HCT116 (cell line): ENCODE results near the gene OR51E1. TPM values are rescaled to one million over a fixed set of nuclear protein-coding genes. Genes with fewer than 3 reads are reported as not detected.

Experiments used
- ATAC-seq: fragments of 200-7000 bp; cut with Tn5 transposase; 2 replicates; pipeline ENCODE4 v1.9.1; 2020; ENCODE audit warnings: mild to moderate bottlenecking, moderate library complexity
- BruUV-seq: library from RNA; stranded (reverse); fragments of 400-500 nt; replicated peaks from 2 replicates; lab custom pipeline; 2021; lab: Mats Ljungman, UMichigan
- CTCF ChIA-PET: fragments of 300-600 bp; sonication (Branson Sonifier 250); formaldehyde crosslinking; loops from one replicate; lab custom pipeline; 2021; ENCODE audit warnings: antibody characterized with exemption; lab: Charles Lee
- POLR2A ChIA-PET: fragments of 300-600, 350-600 bp; sonication (Branson Sonifier 250); formaldehyde crosslinking; loops from one replicate; lab custom pipeline; 2021; ENCODE audit warnings: antibody characterized with exemption; lab: Charles Lee
- RAD21 ChIA-PET, 2 experiments: fragments of 300-600 bp; sonication (Branson Sonifier 250); formaldehyde crosslinking; loops; one replicate each; lab custom pipeline; 2023; ENCODE audit warnings: low total read pairs in 2 of 2; ENCODE audit not compliant: uncharacterized antibody in 2 of 2, unreplicated experiment in 2 of 2, low non-redundant PET in 1 of 2; lab: Charles Lee
- DNase-seq: peaks from one replicate; pipeline ENCODE4 v3.0.0-alpha.2; 2010; ENCODE audit warnings: low read depth, low spot score
- H2AFZ ChIP-seq: fragments of 200-600 bp; shearing (Covaris generic), sonication (generic); 2 replicates; pipeline ENCODE4 v1.6.1; 2017; ENCODE audit warnings: low read depth, mixed run types, mixed read lengths, antibody characterized with exemption, low read length; ENCODE audit not compliant: poor library complexity, severe bottlenecking
- H3K27ac ChIP-seq: 2 replicates; pipeline ENCODE4 v1.5.1; 2012; ENCODE audit warnings: low read depth, low read length
- H3K27me3 ChIP-seq: fragments of 200-600 bp; sonication (generic); 2 replicates; pipeline ENCODE4 v1.6.1; 2016; ENCODE audit warnings: mixed run types, low read length, mixed read lengths; ENCODE audit not compliant: insufficient read depth
- H3K36me3 ChIP-seq, 2 experiments: fragments of 200-500 bp in 1 of 2; fragments of 200-600 bp in 1 of 2; sonication (Bioruptor generic) in 1 of 2; sonication (generic) in 1 of 2; 2 replicates each; pipeline versions ENCODE4 v1.5.1 to v1.6.1; 2014 to 2016; ENCODE audit warnings: low read length in 2 of 2, inconsistent platforms in 1 of 2, mixed read lengths in 1 of 2, mixed run types in 1 of 2; ENCODE audit not compliant: insufficient read depth in 2 of 2, control insufficient read depth in 1 of 2
- H3K4me1 ChIP-seq, 2 experiments: fragments of 200-600 bp in 1 of 2; sonication (generic) in 1 of 2; 2 replicates each; pipeline versions ENCODE4 v1.5.1 to v1.6.1; 2012 to 2017; ENCODE audit warnings: low read length in 2 of 2, inconsistent platforms in 1 of 2, mild to moderate bottlenecking in 1 of 2, mixed read lengths in 1 of 2, mixed run types in 1 of 2, moderate library complexity in 1 of 2; ENCODE audit not compliant: insufficient read depth in 2 of 2, control insufficient read depth in 1 of 2
- H3K4me2 ChIP-seq: fragments of 200-600 bp; sonication (generic); 2 replicates; pipeline ENCODE4 v1.6.1; 2017; ENCODE audit warnings: mixed run types, low read length, mixed read lengths
- H3K4me3 ChIP-seq, 2 experiments: fragments of 200-600 bp in 1 of 2; sonication (generic) in 1 of 2; replicated peaks in 1 of 2; 2 replicates each; pipeline ENCODE4 v1.5.1; 2011 to 2016; ENCODE audit warnings: low read length in 2 of 2, control low read depth in 1 of 2, low read depth in 1 of 2, mild to moderate bottlenecking in 1 of 2, mixed read lengths in 1 of 2, mixed run types in 1 of 2
- H3K79me2 ChIP-seq: fragments of 200-600 bp; sonication (generic); 2 replicates; pipeline ENCODE4 v1.6.1; 2017; ENCODE audit warnings: mild to moderate bottlenecking, mixed run types, low read length, moderate library complexity, mixed read lengths; ENCODE audit not compliant: insufficient read depth
- H3K9ac ChIP-seq: fragments of 200-600 bp; sonication (generic); 2 replicates; pipeline ENCODE4 v1.6.1; 2016; ENCODE audit warnings: low read length, mixed read lengths
- H3K9me2 ChIP-seq: fragments of 200-600 bp; sonication (generic), shearing (Covaris generic); 2 replicates; pipeline ENCODE4 v1.6.1; 2017; ENCODE audit warnings: mixed run types, mild to moderate bottlenecking, moderate library complexity; ENCODE audit not compliant: insufficient read depth
- H3K9me3 ChIP-seq, 2 experiments: fragments of 200-500 bp in 1 of 2; fragments of 200-600 bp in 1 of 2; sonication (Bioruptor generic) in 1 of 2; sonication (generic) in 1 of 2; 2 replicates each; pipeline ENCODE4 v1.6.1; 2014 to 2017; ENCODE audit warnings: low read length in 2 of 2, mixed read lengths in 2 of 2, inconsistent platforms in 1 of 2, low read depth in 1 of 2, mild to moderate bottlenecking in 1 of 2, mixed run types in 1 of 2, moderate library complexity in 1 of 2; ENCODE audit not compliant: control insufficient read depth in 1 of 2, insufficient read depth in 1 of 2
- H4K20me1 ChIP-seq: fragments of 200-600 bp; sonication (generic), shearing (Covaris generic); 2 replicates; pipeline ENCODE4 v1.6.1; 2017; ENCODE audit warnings: mixed run types, mild to moderate bottlenecking, moderate library complexity; ENCODE audit not compliant: insufficient read depth
- CBX3 ChIP-seq: IDR thresholded peaks from 2 replicates; pipeline ENCODE4 v1.6.1; 2012; ENCODE audit warnings: low read depth
- CEBPB ChIP-seq: IDR thresholded peaks from 2 replicates; pipeline ENCODE4 v1.6.1; 2012; ENCODE audit warnings: low read depth
- ELF1 ChIP-seq: IDR thresholded peaks from 2 replicates; pipeline ENCODE4 v1.6.1; 2012; ENCODE audit warnings: low read depth, borderline replicate concordance
- EZH2 ChIP-seq: fragments of 200-600 bp; sonication (generic); IDR thresholded peaks from 2 replicates; pipeline ENCODE4 v1.6.1; 2017; ENCODE audit warnings: antibody characterized with exemption, mixed run types
- EZH2phosphoT487 ChIP-seq: fragments of 200-600 bp; IDR thresholded peaks from 2 replicates; pipeline ENCODE4 v1.6.1; 2018; ENCODE audit warnings: antibody characterized with exemption, borderline replicate concordance
- FOSL1 ChIP-seq: IDR thresholded peaks from 2 replicates; pipeline ENCODE4 v1.6.1; 2012; ENCODE audit warnings: low read depth
- JUND ChIP-seq: IDR thresholded peaks from 2 replicates; pipeline ENCODE4 v1.6.1; 2012
- POLR2A ChIP-seq: IDR thresholded peaks from 2 replicates; pipeline ENCODE4 v1.7.0; 2011; ENCODE audit warnings: borderline replicate concordance; ENCODE audit not compliant: insufficient read depth, insufficient read length; ENCODE audit errors: extremely low read depth
- POLR2AphosphoS5 ChIP-seq: IDR thresholded peaks from 2 replicates; pipeline ENCODE4 v1.6.1; 2011; ENCODE audit warnings: mild to moderate bottlenecking, low read depth, low read length, moderate library complexity
- SP1 ChIP-seq: IDR thresholded peaks from 2 replicates; pipeline ENCODE4 v1.6.1; 2012; ENCODE audit warnings: low read depth
- SRF ChIP-seq: IDR thresholded peaks from 2 replicates; pipeline ENCODE4 v1.6.1; 2012; ENCODE audit warnings: low read depth
- TCF7L2 ChIP-seq: IDR thresholded peaks from 2 replicates; pipeline ENCODE4 v1.7.0; 2011; ENCODE audit warnings: borderline replicate concordance, inconsistent platforms; ENCODE audit not compliant: insufficient read depth, insufficient read length; ENCODE audit errors: extremely low read depth
- YY1 ChIP-seq: IDR thresholded peaks from 2 replicates; pipeline ENCODE4 v1.6.1; 2011; ENCODE audit warnings: low read length, low read depth, moderate library complexity, mild to moderate bottlenecking; ENCODE audit not compliant: insufficient replicate concordance; ENCODE audit errors: extremely low read depth
- ZFX ChIP-seq: fragments of 450-650 bp; IDR thresholded peaks from 2 replicates; pipeline ENCODE4 v1.6.1; 2017
- ZNF274 ChIP-seq: fragments of 200-500 bp; sonication (Bioruptor generic); IDR thresholded peaks from 2 replicates; pipeline ENCODE4 v1.6.1; 2014; ENCODE audit warnings: mild to moderate bottlenecking, low read depth, low read length, inconsistent platforms
- intact Hi-C: fragments of 100-400 bp; cut with micrococcal nuclease; formaldehyde crosslinking; loops from 2 replicates; pipeline ENCODE4 v1.10.0; 2022
- total RNA-seq: library from RNA; stranded (reverse); gene quantifications from one replicate; pipeline ENCODE4 v1.2.1, GENCODE V29; 2021; ENCODE audit not compliant: unreplicated experiment
- TF ChIP-seq, protein P1 (sequence below): IDR thresholded peaks from 2 replicates; pipeline ENCODE4 v1.6.1; 2012; ENCODE audit warnings: low read depth
- TF ChIP-seq, protein P2 (sequence below): IDR thresholded peaks from 2 replicates; pipeline ENCODE4 v1.6.1; 2012
- TF ChIP-seq, protein P3 (sequence below), 3 experiments: fragments of 200-600 bp in 1 of 3; sonication (generic) in 1 of 3; IDR thresholded peaks in 2 of 3; conservative IDR thresholded peaks in 1 of 3; 2 replicates each; pipeline ENCODE4 v1.5.1; 2012 to 2017; ENCODE audit warnings: low read depth in 2 of 3, low read length in 2 of 3, antibody characterized with exemption in 1 of 3, borderline replicate concordance in 1 of 3, control low read depth in 1 of 3, mild to moderate bottlenecking in 1 of 3, mixed read lengths in 1 of 3, mixed run types in 1 of 3, moderate library complexity in 1 of 3; ENCODE audit not compliant: insufficient read depth in 1 of 3
- TF ChIP-seq, protein P4 (sequence below): IDR thresholded peaks from 2 replicates; pipeline ENCODE4 v1.6.1; 2012

OR51E1 gene
- total RNA-seq, 1 experiment from 2014 or later = not detected

DNA sequence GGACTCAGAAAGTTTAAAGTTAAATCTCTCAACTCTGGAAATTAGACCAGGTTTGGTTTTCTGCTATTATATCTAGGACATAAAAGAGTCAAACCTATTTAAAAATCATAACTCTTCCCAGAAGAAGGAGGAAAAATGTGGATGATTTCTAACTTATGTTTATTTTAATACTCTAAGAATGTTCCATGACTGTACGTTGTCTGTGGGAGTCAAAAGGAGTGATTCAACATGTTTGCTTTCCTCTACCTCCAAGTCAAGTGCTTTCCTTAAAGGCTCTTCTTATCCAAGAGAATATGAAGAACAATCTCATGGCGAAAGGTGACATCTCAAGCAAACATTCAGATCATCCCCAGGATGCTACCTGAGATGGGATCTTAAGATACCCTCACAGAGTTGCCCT lies 21.6 kb downstream of the OR51E1 start (continued):
- TF ChIP-seq, protein P1, sequence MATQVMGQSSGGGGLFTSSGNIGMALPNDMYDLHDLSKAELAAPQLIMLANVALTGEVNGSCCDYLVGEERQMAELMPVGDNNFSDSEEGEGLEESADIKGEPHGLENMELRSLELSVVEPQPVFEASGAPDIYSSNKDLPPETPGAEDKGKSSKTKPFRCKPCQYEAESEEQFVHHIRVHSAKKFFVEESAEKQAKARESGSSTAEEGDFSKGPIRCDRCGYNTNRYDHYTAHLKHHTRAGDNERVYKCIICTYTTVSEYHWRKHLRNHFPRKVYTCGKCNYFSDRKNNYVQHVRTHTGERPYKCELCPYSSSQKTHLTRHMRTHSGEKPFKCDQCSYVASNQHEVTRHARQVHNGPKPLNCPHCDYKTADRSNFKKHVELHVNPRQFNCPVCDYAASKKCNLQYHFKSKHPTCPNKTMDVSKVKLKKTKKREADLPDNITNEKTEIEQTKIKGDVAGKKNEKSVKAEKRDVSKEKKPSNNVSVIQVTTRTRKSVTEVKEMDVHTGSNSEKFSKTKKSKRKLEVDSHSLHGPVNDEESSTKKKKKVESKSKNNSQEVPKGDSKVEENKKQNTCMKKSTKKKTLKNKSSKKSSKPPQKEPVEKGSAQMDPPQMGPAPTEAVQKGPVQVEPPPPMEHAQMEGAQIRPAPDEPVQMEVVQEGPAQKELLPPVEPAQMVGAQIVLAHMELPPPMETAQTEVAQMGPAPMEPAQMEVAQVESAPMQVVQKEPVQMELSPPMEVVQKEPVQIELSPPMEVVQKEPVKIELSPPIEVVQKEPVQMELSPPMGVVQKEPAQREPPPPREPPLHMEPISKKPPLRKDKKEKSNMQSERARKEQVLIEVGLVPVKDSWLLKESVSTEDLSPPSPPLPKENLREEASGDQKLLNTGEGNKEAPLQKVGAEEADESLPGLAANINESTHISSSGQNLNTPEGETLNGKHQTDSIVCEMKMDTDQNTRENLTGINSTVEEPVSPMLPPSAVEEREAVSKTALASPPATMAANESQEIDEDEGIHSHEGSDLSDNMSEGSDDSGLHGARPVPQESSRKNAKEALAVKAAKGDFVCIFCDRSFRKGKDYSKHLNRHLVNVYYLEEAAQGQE = no peak
- TF ChIP-seq, protein P2, sequence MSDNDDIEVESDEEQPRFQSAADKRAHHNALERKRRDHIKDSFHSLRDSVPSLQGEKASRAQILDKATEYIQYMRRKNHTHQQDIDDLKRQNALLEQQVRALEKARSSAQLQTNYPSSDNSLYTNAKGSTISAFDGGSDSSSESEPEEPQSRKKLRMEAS = no peak
- no peak for TF ChIP-seq EZH2

DNA sequence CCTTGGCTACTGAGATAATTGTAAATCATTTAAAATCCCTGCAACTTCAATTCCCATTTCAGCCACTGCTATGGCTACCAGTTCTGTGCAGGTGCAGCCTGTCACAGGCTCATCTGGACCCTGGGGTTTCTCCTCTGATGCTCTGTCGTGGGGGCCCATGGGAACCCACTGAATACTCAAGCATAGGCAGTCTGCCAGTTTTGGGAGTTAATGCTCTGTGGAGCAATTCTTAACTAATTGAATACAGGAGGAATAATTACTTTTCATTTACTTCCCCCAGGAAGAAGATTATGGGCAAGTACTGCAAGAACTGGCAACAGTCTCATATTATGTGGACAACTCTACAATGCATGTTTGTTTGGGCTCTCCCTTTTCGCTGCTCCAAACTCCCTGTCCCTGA lies 28.0 kb downstream of the OR51E1 start:
- BruUV-seq = no TSS peak
- no peak for DNase-seq
- Histone ChIP-seq H3K9ac (no peak overlapping the region), H3K9me3 (no peaks in the 10 kb centered on the region), H3K4me1 (no peaks in the 10 kb centered on the region), H3K4me2 (no peak overlapping the region), H3K36me3 (no peaks in the 10 kb centered on the region), H3K27ac (no peak overlapping the region), H3K4me3 (no peak overlapping the region), H2AFZ (no peak overlapping the region), H3K27me3 (peaks cover 40% of the 10 kb centered on the region), H3K79me2 (no peaks in the 10 kb centered on the region), H3K9me2 (no peaks in the 10 kb centered on the region), H4K20me1 (no peaks in the 10 kb centered on the region)
- ChIA-PET CTCF (no interaction called here), RAD21 (no interaction called here), POLR2A (no interaction called here)
- intact Hi-C loops = no loop called here
- no peak for ATAC-seq
- no peak for TF ChIP-seq SRF
- no peak for TF ChIP-seq TCF7L2
- no peak for TF ChIP-seq POLR2AphosphoS5
- no peak for TF ChIP-seq CBX3
- TF ChIP-seq ZNF274 = no peak
- no peak for TF ChIP-seq ELF1
- TF ChIP-seq JUND = no peak
- TF ChIP-seq EZH2phosphoT487 = no peak
- TF ChIP-seq, protein P3, sequence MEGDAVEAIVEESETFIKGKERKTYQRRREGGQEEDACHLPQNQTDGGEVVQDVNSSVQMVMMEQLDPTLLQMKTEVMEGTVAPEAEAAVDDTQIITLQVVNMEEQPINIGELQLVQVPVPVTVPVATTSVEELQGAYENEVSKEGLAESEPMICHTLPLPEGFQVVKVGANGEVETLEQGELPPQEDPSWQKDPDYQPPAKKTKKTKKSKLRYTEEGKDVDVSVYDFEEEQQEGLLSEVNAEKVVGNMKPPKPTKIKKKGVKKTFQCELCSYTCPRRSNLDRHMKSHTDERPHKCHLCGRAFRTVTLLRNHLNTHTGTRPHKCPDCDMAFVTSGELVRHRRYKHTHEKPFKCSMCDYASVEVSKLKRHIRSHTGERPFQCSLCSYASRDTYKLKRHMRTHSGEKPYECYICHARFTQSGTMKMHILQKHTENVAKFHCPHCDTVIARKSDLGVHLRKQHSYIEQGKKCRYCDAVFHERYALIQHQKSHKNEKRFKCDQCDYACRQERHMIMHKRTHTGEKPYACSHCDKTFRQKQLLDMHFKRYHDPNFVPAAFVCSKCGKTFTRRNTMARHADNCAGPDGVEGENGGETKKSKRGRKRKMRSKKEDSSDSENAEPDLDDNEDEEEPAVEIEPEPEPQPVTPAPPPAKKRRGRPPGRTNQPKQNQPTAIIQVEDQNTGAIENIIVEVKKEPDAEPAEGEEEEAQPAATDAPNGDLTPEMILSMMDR (IDR thresholded peaks at IDR 0.05 in 2 of 3, conservative IDR thresholded peaks at IDR 0.05 in 1 of 3; ENCODE audit: borderline replicate concordance in 1 of 3, insufficient read depth in 1 of 3, low read depth in 2 of 3, low read length in 2 of 3) = no peak
- no peak for TF ChIP-seq YY1
- TF ChIP-seq, protein P2 = no peak
- no peak for TF ChIP-seq POLR2A
- TF ChIP-seq, protein P4, sequence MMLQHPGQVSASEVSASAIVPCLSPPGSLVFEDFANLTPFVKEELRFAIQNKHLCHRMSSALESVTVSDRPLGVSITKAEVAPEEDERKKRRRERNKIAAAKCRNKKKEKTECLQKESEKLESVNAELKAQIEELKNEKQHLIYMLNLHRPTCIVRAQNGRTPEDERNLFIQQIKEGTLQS = no peak
- no peak for TF ChIP-seq FOSL1
- no peak for TF ChIP-seq SP1
- TF ChIP-seq CEBPB = no peak
- TF ChIP-seq EZH2 = no peak
- no peak for TF ChIP-seq ZFX
